K562 (cell line): Measurements from ENCODE around the gene NDFIP2. TPM values are rescaled to one million over a fixed set of nuclear protein-coding genes. Genes with fewer than 3 reads are reported as not detected.

Experiments used
- ATAC-seq: fragments of 200-7000 bp; cut with Tn5 transposase; 3 replicates; pipeline ENCODE4 v1.9.1; 2020; ENCODE audit warnings: moderate library complexity
- BruUV-seq: library from RNA; stranded (reverse); fragments of 400-500 nt; replicated peaks from 2 replicates; lab custom pipeline; 2021; lab: Mats Ljungman, UMichigan
- CTCF ChIA-PET: fragments of 300-600 bp; formaldehyde crosslinking; extraction: SDS; loops from one replicate; lab custom pipeline; 2021; ENCODE audit warnings: low intra/inter-chr PET ratio; lab: Yijun Ruan, JAX
- POLR2A ChIA-PET: fragments of 300-600, 350-650 bp; sonication (Branson Sonifier 250); formaldehyde crosslinking; extraction: SDS; loops from one replicate; lab custom pipeline; 2021; ENCODE audit warnings: antibody characterized with exemption, inconsistent platforms; lab: Yijun Ruan, JAX
- DNase-seq, 4 experiments: peaks; one replicate each; pipeline versions ENCODE4 v3.0.0 to v3.0.0-alpha.2; 2011 to 2018; ENCODE audit warnings: low spot score in 3 of 4, mixed read lengths in 3 of 4; ENCODE audit errors: extremely low read depth in 1 of 4
- FAIRE-seq: peaks from 2 replicates; lab custom pipeline; 2011; peaks lifted over from hg19 to GRCh38; lab: Jason Lieb, UNC
- H2AFZ ChIP-seq: 2 replicates; pipeline ENCODE4 v1.6.0; 2011; ENCODE audit warnings: low read depth, low read length, control low read depth, inconsistent platforms
- H3K27ac ChIP-seq: fragments of 200-600 bp; 3 replicates; pipeline ENCODE4 v1.8.0; 2011; ENCODE audit warnings: low read depth, mild to moderate bottlenecking, control low read depth, inconsistent platforms, low read length, moderate library complexity, mixed read lengths; ENCODE audit errors: extremely low read depth
- H3K27me3 ChIP-seq, 2 experiments: fragments of 300-600 bp in 1 of 2; 2 replicates in 1 of 2; 3 replicates in 1 of 2; pipeline versions ENCODE4 v1.6.0 to v1.8.0; 2011; ENCODE audit warnings: inconsistent platforms in 2 of 2, low read length in 2 of 2, mild to moderate bottlenecking in 1 of 2, mixed read lengths in 1 of 2, moderate library complexity in 1 of 2; ENCODE audit not compliant: control insufficient read depth in 2 of 2, insufficient read depth in 2 of 2
- H3K36me3 ChIP-seq: fragments of 300-600 bp; 3 replicates; pipeline ENCODE4 v1.8.0; 2011; ENCODE audit warnings: mild to moderate bottlenecking, low read length, inconsistent platforms; ENCODE audit not compliant: control insufficient read depth, insufficient read depth
- H3K4me1 ChIP-seq, 2 experiments: fragments of 200-600 bp in 1 of 2; replicated peaks in 1 of 2; 2 replicates in 1 of 2; 3 replicates in 1 of 2; pipeline versions ENCODE4 v1.5.1 to v1.8.0; 2011; ENCODE audit warnings: inconsistent platforms in 2 of 2, low read length in 2 of 2, mild to moderate bottlenecking in 1 of 2, mixed read lengths in 1 of 2, moderate library complexity in 1 of 2; ENCODE audit not compliant: control insufficient read depth in 2 of 2, insufficient read depth in 2 of 2
- H3K4me2 ChIP-seq: 2 replicates; pipeline ENCODE4 v1.6.1; 2011; ENCODE audit warnings: low read length, control low read depth, inconsistent platforms, mixed read lengths; ENCODE audit not compliant: insufficient read depth
- H3K4me3 ChIP-seq: fragments of 200-600 bp; sonication (generic), shearing (Covaris generic); 2 replicates; pipeline ENCODE4 v1.5.1; 2016; ENCODE audit warnings: control low read depth, inconsistent platforms
- H3K79me2 ChIP-seq: fragments of 200-600 bp; 3 replicates; pipeline ENCODE4 v1.8.0; 2011; ENCODE audit warnings: low read length, inconsistent platforms; ENCODE audit not compliant: control insufficient read depth, insufficient read depth
- H3K9ac ChIP-seq, 2 experiments: 2 replicates each; pipeline versions ENCODE4 v1.6.0 to v1.6.1; 2011; ENCODE audit warnings: low read depth in 2 of 2, low read length in 2 of 2, control low read depth in 1 of 2, inconsistent platforms in 1 of 2, mild to moderate bottlenecking in 1 of 2, mixed read lengths in 1 of 2; ENCODE audit not compliant: insufficient read depth in 1 of 2
- H3K9me1 ChIP-seq: one replicate; pipeline ENCODE4 v1.6.0; 2011; ENCODE audit warnings: inconsistent platforms, mild to moderate bottlenecking, low read length, moderate library complexity; ENCODE audit not compliant: control insufficient read depth, insufficient read depth
- H3K9me3 ChIP-seq: replicated peaks from 2 replicates; pipeline ENCODE4 v1.5.1; 2011; ENCODE audit warnings: low read depth, low read length, inconsistent platforms; ENCODE audit not compliant: control insufficient read depth, insufficient read depth
- H4K20me1 ChIP-seq: replicated peaks from 2 replicates; pipeline ENCODE4 v1.6.1; 2011; ENCODE audit warnings: low read length, inconsistent platforms, mixed read lengths; ENCODE audit not compliant: control insufficient read depth, insufficient read depth
- MEIS2 ChIP-seq: fragments of 450-650 bp; IDR thresholded peaks from 2 replicates; pipeline ENCODE4 v1.6.1; 2014; ENCODE audit warnings: mild to moderate bottlenecking; ENCODE audit not compliant: partially characterized antibody
- WGBS: fragments of 100-300 bp; shearing (Covaris generic); methylation state at CpG from one replicate; pipeline ENCODE4 v1.1.6; 2016; ENCODE audit warnings: low coverage, mixed read lengths; ENCODE audit not compliant: insufficient coverage; ENCODE audit errors: missing lambda C conversion rate; 5-methylcytosine and 5-hydroxymethylcytosine counted together
- in situ Hi-C: fragments of 300-500 bp; cut with MboI; formaldehyde crosslinking; loops from 4 replicates; pipeline ENCODE4 v1.15.0; 2018; ENCODE audit warnings: inconsistent platforms, mixed read lengths
- intact Hi-C: fragments of 100-400 bp; cut with micrococcal nuclease; formaldehyde crosslinking; loops from 2 replicates; pipeline ENCODE4 v1.14.2; 2022
- polyA plus RNA-seq, 8 experiments: library from polyadenylated mRNA; depleted of rRNA in 4 of 8; stranded (reverse) in 5 of 8; unstranded in 3 of 8; fragments of >200 nt; fragmentation: Nextera tagmentation in 2 of 8; fragmentation: Illumina TruSeq in 1 of 8; extraction: Ambion mirVana in 2 of 8; extraction: Trizol in 1 of 8; gene quantifications; 2 replicates each; pipeline versions ENCODE4 v1.2.1 to v1.2.3, GENCODE V29; 2011 to 2014; ENCODE audit warnings: inconsistent platforms in 1 of 8, missing spikeins in 1 of 8
- total RNA-seq, 7 experiments: library from RNA; depleted of rRNA in 6 of 7; stranded (reverse); fragments of >200 nt in 6 of 7; fragmentation: Illumina TruSeq in 2 of 7; extraction: Trizol in 2 of 7; gene quantifications; 2 replicates each; pipeline versions ENCODE4 v1.2.1 to v1.2.3, GENCODE V29; 2011 to 2021; ENCODE audit warnings: low replicate concordance in 1 of 7
- TF ChIP-seq, protein P1 (sequence below): sonication (generic); formaldehyde crosslinking; IDR thresholded peaks from 2 replicates; pipeline ENCODE4 v1.8.0; 2022; ENCODE audit warnings: missing genetic modification reagents, mild to moderate bottlenecking, borderline replicate concordance
- TF ChIP-seq, protein P2 (sequence below): fragments of 450-650 bp; IDR thresholded peaks from 2 replicates; pipeline ENCODE4 v1.6.1; 2016

Gene NDFIP2
- total and polyA plus RNA-seq, 9 of the 15 experiments (the other 6 are each of a cell fraction or from before 2014, with no cell fraction given), result 13.4 to 54.4 (median 27.8) TPM

DNA sequence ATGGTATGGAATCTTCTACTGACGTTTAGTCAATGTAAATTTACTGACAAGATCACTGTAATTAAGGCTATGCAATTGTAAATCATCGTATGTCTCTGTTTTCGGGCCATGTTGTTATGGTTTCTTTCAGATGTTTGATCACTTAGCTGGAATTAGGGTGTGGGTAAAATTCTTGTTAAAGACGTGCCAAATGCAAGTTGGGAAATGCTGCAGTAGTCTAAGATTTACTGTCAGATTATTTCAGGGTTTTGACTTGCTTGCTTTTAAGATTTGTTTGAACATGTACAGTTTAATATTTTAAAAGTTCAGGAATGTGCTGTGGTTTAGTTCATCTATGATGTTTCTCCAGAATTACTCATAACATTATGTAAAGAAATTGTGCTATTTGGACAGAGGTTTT is 10.8 kb downstream of the NDFIP2 start:
- Histone ChIP-seq H3K27ac (no peak overlapping the region), H3K4me3 (no peak overlapping the region), H2AFZ (no peak overlapping the region), H3K79me2 (peaks cover 96% of the 10 kb centered on the region), H3K9me3 (no peaks in the 10 kb centered on the region), H3K36me3 (peaks cover under 1% of the 10 kb centered on the region; the same call in 1 of the 3 replicates), H3K9ac (no peak overlapping the region)
- CTCF ChIA-PET, result no interaction called here
- WGBS, result 14% methylated on average over 4 of the region's 4 CpGs
- peak; percentile 44 for TF ChIP-seq MEIS2
- TF ChIP-seq, protein P1, sequence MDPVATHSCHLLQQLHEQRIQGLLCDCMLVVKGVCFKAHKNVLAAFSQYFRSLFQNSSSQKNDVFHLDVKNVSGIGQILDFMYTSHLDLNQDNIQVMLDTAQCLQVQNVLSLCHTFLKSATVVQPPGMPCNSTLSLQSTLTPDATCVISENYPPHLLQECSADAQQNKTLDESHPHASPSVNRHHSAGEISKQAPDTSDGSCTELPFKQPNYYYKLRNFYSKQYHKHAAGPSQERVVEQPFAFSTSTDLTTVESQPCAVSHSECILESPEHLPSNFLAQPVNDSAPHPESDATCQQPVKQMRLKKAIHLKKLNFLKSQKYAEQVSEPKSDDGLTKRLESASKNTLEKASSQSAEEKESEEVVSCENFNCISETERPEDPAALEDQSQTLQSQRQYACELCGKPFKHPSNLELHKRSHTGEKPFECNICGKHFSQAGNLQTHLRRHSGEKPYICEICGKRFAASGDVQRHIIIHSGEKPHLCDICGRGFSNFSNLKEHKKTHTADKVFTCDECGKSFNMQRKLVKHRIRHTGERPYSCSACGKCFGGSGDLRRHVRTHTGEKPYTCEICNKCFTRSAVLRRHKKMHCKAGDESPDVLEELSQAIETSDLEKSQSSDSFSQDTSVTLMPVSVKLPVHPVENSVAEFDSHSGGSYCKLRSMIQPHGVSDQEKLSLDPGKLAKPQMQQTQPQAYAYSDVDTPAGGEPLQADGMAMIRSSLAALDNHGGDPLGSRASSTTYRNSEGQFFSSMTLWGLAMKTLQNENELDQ, result no peak
- TF ChIP-seq, protein P2, sequence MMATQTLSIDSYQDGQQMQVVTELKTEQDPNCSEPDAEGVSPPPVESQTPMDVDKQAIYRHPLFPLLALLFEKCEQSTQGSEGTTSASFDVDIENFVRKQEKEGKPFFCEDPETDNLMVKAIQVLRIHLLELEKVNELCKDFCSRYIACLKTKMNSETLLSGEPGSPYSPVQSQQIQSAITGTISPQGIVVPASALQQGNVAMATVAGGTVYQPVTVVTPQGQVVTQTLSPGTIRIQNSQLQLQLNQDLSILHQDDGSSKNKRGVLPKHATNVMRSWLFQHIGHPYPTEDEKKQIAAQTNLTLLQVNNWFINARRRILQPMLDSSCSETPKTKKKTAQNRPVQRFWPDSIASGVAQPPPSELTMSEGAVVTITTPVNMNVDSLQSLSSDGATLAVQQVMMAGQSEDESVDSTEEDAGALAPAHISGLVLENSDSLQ, result peak; percentile 28; the same call in 1 of the 2 replicates
- TF ChIP-seq, all 486 proteins: peak for 2
- DNase-seq (no peak), FAIRE-seq (no peak), ATAC-seq (no peak)
- no TSS peak for BruUV-seq
- intact Hi-C loops (no loop called here), in situ Hi-C loops (no loop called here)
- POLR2A ChIA-PET, result no interaction called here
- peaks cover 0 to 3% of the 10 kb centered on the region in 2 experiments; a peak in 2 of 5 replicates for H3K4me1 ChIP-seq
- H3K27me3 ChIP-seq, result no peaks in the 10 kb centered on the region
- 0 out of 2 replicates have a peak, but pooled peaks cover 4% of the 10 kb centered on the region for H4K20me1 ChIP-seq
- no peaks in the 10 kb centered on the region for H3K9me1 ChIP-seq
- H3K4me2 ChIP-seq, result no peak overlapping the region
